Upper lobe of right lung (tissue), 1 donor: Measurements from ENCODE around the gene ZNF407. TPM values are rescaled to one million over a fixed set of nuclear protein-coding genes. Genes with fewer than 3 reads are reported as not detected.

Source experiments
- ATAC-seq: fragments of 200-7000 bp; cut with Tn5 transposase; one replicate; pipeline ENCODE4 v1.9.1; 2020; ENCODE audit warnings: mild to moderate bottlenecking, moderate library complexity
- DNase-seq: peaks from one replicate; pipeline ENCODE4 v3.0.0-alpha.2; 2020
- H3K27ac ChIP-seq: fragments of 200-600 bp; one replicate; pipeline ENCODE4 v1.8.0; 2022
- H3K27me3 ChIP-seq: fragments of 200-600 bp; one replicate; pipeline ENCODE4 v1.8.0; 2022; ENCODE audit warnings: mild to moderate bottlenecking
- H3K36me3 ChIP-seq: fragments of 200-600 bp; one replicate; pipeline ENCODE4 v1.8.0; 2022
- H3K4me1 ChIP-seq: fragments of 200-600 bp; one replicate; pipeline ENCODE4 v1.8.0; 2022
- H3K4me3 ChIP-seq: fragments of 200-600 bp; one replicate; pipeline ENCODE4 v1.8.0; 2022; ENCODE audit warnings: mild to moderate bottlenecking
- H3K9me3 ChIP-seq: fragments of 200-600 bp; one replicate; pipeline ENCODE4 v1.8.0; 2022
- intact Hi-C: fragments of 100-400 bp; cut with DNase I; formaldehyde crosslinking; loops from one replicate; pipeline ENCODE4 v1.11.0; 2022
- total RNA-seq: library from RNA; stranded (reverse); fragmentation: NEBNext Ultra II Directional; extraction: Animal tissue kit (Norgen Biotek cat#: 25700); gene quantifications from one replicate; pipeline ENCODE4 v1.2.1, GENCODE V29; 2021
- TF ChIP-seq, protein P1 (sequence below): fragments of 200-600 bp; IDR thresholded peaks from one replicate; pipeline ENCODE4 v1.8.0; 2022; ENCODE audit warnings: antibody characterized with exemption
- donor health status: DM: no; HTN: yes; CAD: no; lungs with severe emphysema.

The ZNF407 gene
- total RNA-seq, 1 donor from 2014 or later = 18.4 TPM

- Histone ChIP-seq H3K9me3 (no peaks in the 10 kb centered on the region), H3K4me3 (no peak overlapping the region), H3K4me1 (no peaks in the 10 kb centered on the region), H3K36me3 (no peaks in the 10 kb centered on the region), H3K27ac (no peak overlapping the region), H3K27me3 (no peaks in the 10 kb centered on the region)
- TF ChIP-seq, protein P1, sequence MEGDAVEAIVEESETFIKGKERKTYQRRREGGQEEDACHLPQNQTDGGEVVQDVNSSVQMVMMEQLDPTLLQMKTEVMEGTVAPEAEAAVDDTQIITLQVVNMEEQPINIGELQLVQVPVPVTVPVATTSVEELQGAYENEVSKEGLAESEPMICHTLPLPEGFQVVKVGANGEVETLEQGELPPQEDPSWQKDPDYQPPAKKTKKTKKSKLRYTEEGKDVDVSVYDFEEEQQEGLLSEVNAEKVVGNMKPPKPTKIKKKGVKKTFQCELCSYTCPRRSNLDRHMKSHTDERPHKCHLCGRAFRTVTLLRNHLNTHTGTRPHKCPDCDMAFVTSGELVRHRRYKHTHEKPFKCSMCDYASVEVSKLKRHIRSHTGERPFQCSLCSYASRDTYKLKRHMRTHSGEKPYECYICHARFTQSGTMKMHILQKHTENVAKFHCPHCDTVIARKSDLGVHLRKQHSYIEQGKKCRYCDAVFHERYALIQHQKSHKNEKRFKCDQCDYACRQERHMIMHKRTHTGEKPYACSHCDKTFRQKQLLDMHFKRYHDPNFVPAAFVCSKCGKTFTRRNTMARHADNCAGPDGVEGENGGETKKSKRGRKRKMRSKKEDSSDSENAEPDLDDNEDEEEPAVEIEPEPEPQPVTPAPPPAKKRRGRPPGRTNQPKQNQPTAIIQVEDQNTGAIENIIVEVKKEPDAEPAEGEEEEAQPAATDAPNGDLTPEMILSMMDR = no peak
- ATAC-seq (no peak), DNase-seq (no peak)
- intact Hi-C loops = no loop called here
These were observed 221.0 kb downstream of the ZNF407 start for GRCh38 chr18:74818516-74819175.

DNA sequence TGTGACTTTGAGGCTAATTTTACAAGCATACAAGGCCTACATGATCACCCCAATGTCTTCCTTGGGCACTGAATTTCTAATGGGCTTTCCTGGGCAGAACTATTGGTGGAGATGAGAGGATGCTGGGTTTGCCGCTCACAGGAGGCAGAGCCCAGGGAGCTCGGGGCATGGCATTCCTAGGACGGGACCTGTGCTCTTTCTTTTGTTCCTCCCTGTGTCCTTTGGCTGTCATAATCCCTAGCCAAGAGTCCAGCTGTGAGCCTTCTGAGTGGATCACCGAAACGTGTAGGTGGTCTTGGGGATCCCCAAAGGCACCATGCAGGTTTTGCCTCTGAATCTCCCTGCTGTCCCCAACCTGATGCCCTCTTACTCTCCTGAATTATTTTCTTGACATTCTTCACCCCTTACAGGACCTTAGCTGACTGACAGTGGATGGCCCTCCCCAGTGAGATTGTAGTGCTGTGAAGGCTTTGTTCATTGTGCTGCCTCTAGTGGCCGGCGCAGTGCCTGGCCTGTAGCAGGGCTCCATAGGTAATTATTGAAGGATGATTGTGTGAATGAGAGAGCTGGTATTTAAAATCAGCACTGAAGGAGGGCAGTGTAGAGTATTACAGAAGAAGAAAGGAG is 221.9 kb downstream of the ZNF407 start:
- Histone ChIP-seq H3K4me1 (no peaks in the 10 kb centered on the region), H3K9me3 (no peaks in the 10 kb centered on the region), H3K36me3 (no peaks in the 10 kb centered on the region), H3K27ac (no peak overlapping the region), H3K4me3 (no peak overlapping the region), H3K27me3 (no peaks in the 10 kb centered on the region)
- TF ChIP-seq, protein P1 = peak; percentile 26
- DNase-seq = no peak
- peak; percentile 49 for ATAC-seq
- intact Hi-C loops = no loop called here

GRCh38 chr18:74820160-74820780 is 222.6 kb downstream of the ZNF407 start:
- Histone ChIP-seq H3K9me3 (no peaks in the 10 kb centered on the region), H3K36me3 (no peaks in the 10 kb centered on the region), H3K27ac (no peak overlapping the region), H3K4me3 (no peak overlapping the region), H3K27me3 (no peaks in the 10 kb centered on the region), H3K4me1 (no peaks in the 10 kb centered on the region)
- TF ChIP-seq, protein P1 = no peak
- DNase-seq (no peak), ATAC-seq (no peak)
- intact Hi-C loops = no loop called here

GRCh38 chr18:74825460-74825859 is 227.8 kb downstream of the ZNF407 start:
- H3K27ac ChIP-seq = no peak overlapping the region

GRCh38 chr18:74826572-74826971 is 228.9 kb downstream of the ZNF407 start:
- no peak for ATAC-seq
- H3K36me3 ChIP-seq = no peaks in the 10 kb centered on the region
- no peak overlapping the region for H3K4me3 ChIP-seq
- no peak overlapping the region for H3K27ac ChIP-seq
- no peaks in the 10 kb centered on the region for H3K27me3 ChIP-seq
- H3K4me1 ChIP-seq = no peaks in the 10 kb centered on the region
- no peak for DNase-seq
- intact Hi-C loops = no loop called here
- TF ChIP-seq, protein P1 = no peak
- no peaks in the 10 kb centered on the region for H3K9me3 ChIP-seq

More at GRCh38 chr18:74825460-74825859, 227.8 kb downstream of the ZNF407 start:
- TF ChIP-seq, protein P1 = no peak
- Histone ChIP-seq H3K27me3 (no peaks in the 10 kb centered on the region), H3K4me3 (no peak overlapping the region), H3K4me1 (no peaks in the 10 kb centered on the region), H3K36me3 (no peaks in the 10 kb centered on the region), H3K9me3 (no peaks in the 10 kb centered on the region)
- DNase-seq (no peak), ATAC-seq (no peak)
- intact Hi-C loops = no loop called here
